ENCODE results near the gene TLR5. TPM values are rescaled to one million over a fixed set of nuclear protein-coding genes. Genes with fewer than 3 reads are reported as not detected.

TLR5 gene
- polyA plus RNA-seq, 2 donors: 3.5 to 4.7 TPM

DNA sequence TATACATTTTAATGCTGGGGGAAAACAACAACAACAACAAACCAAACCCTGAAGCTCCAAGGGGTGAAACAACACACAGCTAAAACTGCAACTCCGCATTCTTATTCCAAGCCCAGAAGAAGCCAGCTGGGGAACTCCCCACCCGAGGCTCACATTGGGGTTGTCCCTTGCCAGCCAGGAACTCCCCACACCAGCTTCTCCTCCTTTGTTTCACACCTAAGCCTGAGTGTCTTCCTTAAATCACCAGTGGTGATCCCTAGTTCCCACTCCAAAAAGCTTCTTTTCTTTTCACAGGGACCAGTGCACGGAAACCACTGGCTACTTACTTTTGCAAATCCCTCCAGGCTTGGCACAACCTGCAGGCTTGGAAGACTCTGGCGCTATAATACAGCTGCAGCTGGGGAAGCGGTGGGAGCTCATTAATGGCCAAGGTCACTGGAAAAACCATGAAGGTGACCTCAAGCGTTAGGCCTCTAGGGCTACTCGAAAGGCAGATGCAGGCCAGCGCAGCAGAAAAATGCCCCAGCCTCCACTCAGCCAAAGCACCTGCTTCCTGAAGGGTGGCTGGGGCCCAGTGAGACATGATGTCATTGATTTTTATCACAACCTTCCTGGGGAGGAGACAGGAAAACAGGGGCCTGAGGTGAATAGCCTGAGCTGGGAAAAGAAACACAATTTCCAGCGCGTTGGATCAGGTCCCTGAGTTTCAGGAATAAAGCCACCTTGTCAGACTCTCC lies 40.1 kb downstream of the TLR5 start:
- Histone ChIP-seq H3K4me1 (ENCODE audit: control insufficient read depth in 2 of 2, insufficient read depth in 2 of 2, low read length in 1 of 2) (peaks cover 0 to 2% of the 10 kb centered on the region in 2 donors), H3K27ac (ENCODE audit: low read depth in 2 of 2, low read length in 1 of 2) (no peak overlapping the region), H3K4me3 (ENCODE audit: low read depth in 1 of 2, low read length in 2 of 2) (no peak overlapping the region), H3K36me3 (ENCODE audit: control insufficient read depth in 2 of 2, insufficient read depth in 2 of 2, low read length in 1 of 2) (no peaks in the 10 kb centered on the region), H3K27me3 (ENCODE audit: control insufficient read depth in 1 of 2, insufficient read depth in 2 of 2, low read length in 2 of 2) (no peaks in the 10 kb centered on the region), H3K9me3 (ENCODE audit: control insufficient read depth in 2 of 2, insufficient read depth in 1 of 2, low read depth in 1 of 2, low read length in 1 of 2) (no peaks in the 10 kb centered on the region)
- WGBS, 2 donors: 46 to 49% methylated on average over 10 of the region's 10 CpGs

DNA sequence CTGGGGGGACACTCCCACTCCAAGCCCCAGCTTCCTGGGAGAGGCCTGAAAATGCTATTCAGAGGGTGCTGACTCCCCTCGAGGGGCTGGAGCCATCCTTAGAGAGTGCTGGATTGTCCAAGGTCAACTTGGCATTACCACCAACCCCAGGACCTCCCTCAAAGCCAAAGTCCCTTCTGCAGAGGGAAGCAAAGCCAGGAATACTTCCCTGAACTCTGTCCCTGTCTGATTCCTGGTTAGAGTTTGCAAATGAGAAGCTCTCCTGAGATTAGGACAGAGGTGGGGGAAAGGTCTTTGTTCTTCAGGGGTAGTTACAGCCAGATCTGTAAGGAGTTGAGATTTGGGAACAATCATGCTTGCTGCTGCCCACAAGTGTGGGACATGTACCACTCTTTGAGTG lies 45.3 kb downstream of the TLR5 start:
- Histone ChIP-seq H3K27ac (ENCODE audit: low read depth in 2 of 2, low read length in 1 of 2) (no peak overlapping the region), H3K4me3 (ENCODE audit: low read depth in 1 of 2, low read length in 2 of 2) (no peak overlapping the region), H3K4me1 (ENCODE audit: control insufficient read depth in 2 of 2, insufficient read depth in 2 of 2, low read length in 1 of 2) (no peaks in the 10 kb centered on the region), H3K27me3 (ENCODE audit: control insufficient read depth in 1 of 2, insufficient read depth in 2 of 2, low read length in 2 of 2) (no peaks in the 10 kb centered on the region), H3K9me3 (ENCODE audit: control insufficient read depth in 2 of 2, insufficient read depth in 1 of 2, low read depth in 1 of 2, low read length in 1 of 2) (no peaks in the 10 kb centered on the region), H3K36me3 (ENCODE audit: control insufficient read depth in 2 of 2, insufficient read depth in 2 of 2, low read length in 1 of 2) (no peaks in the 10 kb centered on the region)
- 55 to 71% methylated on average over 1 of the region's 1 CpG for WGBS, 2 donors

DNA sequence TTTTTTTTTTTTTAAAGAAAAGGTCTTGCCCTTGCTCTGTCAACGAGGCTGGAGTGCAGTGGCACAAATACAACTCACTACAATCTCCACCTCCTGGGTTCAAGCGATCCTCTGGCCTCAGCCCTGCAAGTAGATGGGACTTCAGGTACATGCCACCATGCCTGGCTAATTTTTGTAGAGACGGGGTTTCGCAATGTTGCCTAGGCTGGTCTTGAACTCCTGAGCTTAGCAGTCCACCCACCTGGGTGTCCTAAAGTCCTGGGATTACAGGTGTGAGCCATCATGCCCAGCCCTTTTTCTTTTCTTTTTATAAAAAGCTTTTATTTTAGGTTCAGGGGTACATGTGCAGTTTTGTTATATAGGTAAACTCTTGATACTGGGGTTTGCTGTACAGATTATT lies 47.2 kb downstream of the TLR5 start:
- no peaks in the 10 kb centered on the region for H3K9me3 ChIP-seq (ENCODE audit: control insufficient read depth in 2 of 2, insufficient read depth in 1 of 2, low read depth in 1 of 2, low read length in 1 of 2)
- no peaks in the 10 kb centered on the region for H3K27me3 ChIP-seq (ENCODE audit: control insufficient read depth in 1 of 2, insufficient read depth in 2 of 2, low read length in 2 of 2)
- H3K4me3 ChIP-seq (ENCODE audit: low read depth in 1 of 2, low read length in 2 of 2): no peak overlapping the region
- no peak overlapping the region for H3K27ac ChIP-seq (ENCODE audit: low read depth in 2 of 2, low read length in 1 of 2)
- no peaks in the 10 kb centered on the region for H3K36me3 ChIP-seq (ENCODE audit: control insufficient read depth in 2 of 2, insufficient read depth in 2 of 2, low read length in 1 of 2)
- no peaks in the 10 kb centered on the region for H3K4me1 ChIP-seq (ENCODE audit: control insufficient read depth in 2 of 2, insufficient read depth in 2 of 2, low read length in 1 of 2)
- WGBS, 2 donors: 83 to 88% methylated on average over 4 of the region's 4 CpGs

DNA sequence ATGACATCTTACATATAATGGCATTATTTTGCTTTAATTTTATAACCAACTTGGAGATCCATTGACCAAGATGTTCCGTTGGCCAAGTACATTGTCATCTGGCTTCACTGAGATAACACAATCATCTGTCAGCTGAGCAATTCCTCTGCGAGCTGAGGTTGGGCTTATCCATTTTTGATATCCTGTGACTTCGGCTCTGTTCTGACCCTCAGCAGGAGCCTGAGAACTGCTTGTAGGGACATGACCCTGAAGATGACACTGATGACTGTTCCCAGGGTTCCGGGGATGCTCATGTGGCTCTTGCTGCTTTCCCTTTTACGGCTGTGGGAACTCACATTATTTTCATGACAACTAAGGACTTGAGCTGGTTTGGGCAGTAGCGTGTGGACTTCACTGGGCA lies 51.2 kb downstream of the TLR5 start:
- no peaks in the 10 kb centered on the region for H3K4me1 ChIP-seq (ENCODE audit: control insufficient read depth in 2 of 2, insufficient read depth in 2 of 2, low read length in 1 of 2)
- H3K4me3 ChIP-seq (ENCODE audit: low read depth in 1 of 2, low read length in 2 of 2): no peak overlapping the region
- no peaks in the 10 kb centered on the region for H3K36me3 ChIP-seq (ENCODE audit: control insufficient read depth in 2 of 2, insufficient read depth in 2 of 2, low read length in 1 of 2)
- WGBS, 2 donors: 82 to 84% methylated on average over 6 of the region's 6 CpGs
- no peaks in the 10 kb centered on the region for H3K9me3 ChIP-seq (ENCODE audit: control insufficient read depth in 2 of 2, insufficient read depth in 1 of 2, low read depth in 1 of 2, low read length in 1 of 2)
- no peak overlapping the region for H3K27ac ChIP-seq (ENCODE audit: low read depth in 2 of 2, low read length in 1 of 2)
- H3K27me3 ChIP-seq (ENCODE audit: control insufficient read depth in 1 of 2, insufficient read depth in 2 of 2, low read length in 2 of 2): no peaks in the 10 kb centered on the region

DNA sequence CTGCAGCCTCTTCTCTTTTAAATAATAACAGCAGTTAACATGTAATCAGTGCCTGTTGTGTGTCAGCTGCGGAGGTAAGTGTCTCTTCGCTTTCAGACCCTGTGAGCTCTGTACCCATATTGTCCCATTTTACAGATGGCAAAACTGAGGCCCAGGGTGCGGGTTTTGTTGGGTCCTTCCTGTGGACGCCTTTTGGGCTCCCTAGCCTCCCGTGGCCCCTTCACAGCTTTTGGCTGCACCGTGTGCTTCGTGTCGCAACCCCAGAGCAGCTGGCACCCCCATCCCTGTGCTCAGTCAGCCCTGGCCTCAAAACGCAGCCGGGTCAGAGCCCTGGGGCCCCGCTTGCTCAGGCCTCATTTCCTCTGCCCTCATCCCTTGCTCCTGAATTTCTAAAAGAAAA lies 53.8 kb downstream of the TLR5 start:
- no peaks in the 10 kb centered on the region for H3K36me3 ChIP-seq (ENCODE audit: control insufficient read depth in 2 of 2, insufficient read depth in 2 of 2, low read length in 1 of 2)
- H3K27me3 ChIP-seq (ENCODE audit: control insufficient read depth in 1 of 2, insufficient read depth in 2 of 2, low read length in 2 of 2): no peaks in the 10 kb centered on the region
- H3K27ac ChIP-seq (ENCODE audit: low read depth in 2 of 2, low read length in 1 of 2): no peak overlapping the region
- no peaks in the 10 kb centered on the region for H3K9me3 ChIP-seq (ENCODE audit: control insufficient read depth in 2 of 2, insufficient read depth in 1 of 2, low read depth in 1 of 2, low read length in 1 of 2)
- 87 to 89% methylated on average over 11 of the region's 11 CpGs for WGBS, 2 donors
- no peaks in the 10 kb centered on the region for H3K4me1 ChIP-seq (ENCODE audit: control insufficient read depth in 2 of 2, insufficient read depth in 2 of 2, low read length in 1 of 2)
- H3K4me3 ChIP-seq (ENCODE audit: low read depth in 1 of 2, low read length in 2 of 2): no peak overlapping the region

DNA sequence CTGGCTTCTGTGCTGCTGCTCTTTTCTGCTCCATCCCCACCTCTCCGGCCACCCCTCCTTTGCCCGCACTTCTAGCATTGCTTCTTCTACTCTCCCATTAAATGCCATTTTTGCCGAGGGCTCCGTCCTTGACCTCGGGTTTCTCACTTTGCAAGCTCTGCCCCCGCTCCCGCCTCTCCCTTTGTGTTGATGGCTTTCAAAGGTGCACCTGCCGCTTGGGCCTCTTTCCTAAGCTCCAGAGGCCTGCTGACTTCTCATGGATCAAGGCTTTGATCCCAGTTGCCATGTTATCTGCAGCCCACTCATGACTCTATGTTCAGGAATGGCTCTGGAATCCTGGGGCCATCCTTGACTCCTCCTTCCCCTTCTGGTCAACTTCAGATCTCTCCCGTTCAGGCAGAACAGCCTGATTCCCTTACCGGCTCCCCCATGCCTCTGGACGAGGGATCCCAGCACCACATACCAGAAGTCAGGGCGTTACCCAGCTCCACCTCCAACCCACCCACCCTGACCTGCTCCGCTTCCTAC lies 54.3 kb downstream of the TLR5 start:
- Histone ChIP-seq H3K27me3 (ENCODE audit: control insufficient read depth in 1 of 2, insufficient read depth in 2 of 2, low read length in 2 of 2) (no peaks in the 10 kb centered on the region), H3K36me3 (ENCODE audit: control insufficient read depth in 2 of 2, insufficient read depth in 2 of 2, low read length in 1 of 2) (no peaks in the 10 kb centered on the region), H3K9me3 (ENCODE audit: control insufficient read depth in 2 of 2, insufficient read depth in 1 of 2, low read depth in 1 of 2, low read length in 1 of 2) (no peaks in the 10 kb centered on the region), H3K4me1 (ENCODE audit: control insufficient read depth in 2 of 2, insufficient read depth in 2 of 2, low read length in 1 of 2) (peaks cover 0 to 2% of the 10 kb centered on the region in 2 donors), H3K4me3 (ENCODE audit: low read depth in 1 of 2, low read length in 2 of 2) (no peak overlapping the region), H3K27ac (ENCODE audit: low read depth in 2 of 2, low read length in 1 of 2) (no peak overlapping the region)
- 90 to 91% methylated on average over 13 of the region's 13 CpGs for WGBS, 2 donors

DNA sequence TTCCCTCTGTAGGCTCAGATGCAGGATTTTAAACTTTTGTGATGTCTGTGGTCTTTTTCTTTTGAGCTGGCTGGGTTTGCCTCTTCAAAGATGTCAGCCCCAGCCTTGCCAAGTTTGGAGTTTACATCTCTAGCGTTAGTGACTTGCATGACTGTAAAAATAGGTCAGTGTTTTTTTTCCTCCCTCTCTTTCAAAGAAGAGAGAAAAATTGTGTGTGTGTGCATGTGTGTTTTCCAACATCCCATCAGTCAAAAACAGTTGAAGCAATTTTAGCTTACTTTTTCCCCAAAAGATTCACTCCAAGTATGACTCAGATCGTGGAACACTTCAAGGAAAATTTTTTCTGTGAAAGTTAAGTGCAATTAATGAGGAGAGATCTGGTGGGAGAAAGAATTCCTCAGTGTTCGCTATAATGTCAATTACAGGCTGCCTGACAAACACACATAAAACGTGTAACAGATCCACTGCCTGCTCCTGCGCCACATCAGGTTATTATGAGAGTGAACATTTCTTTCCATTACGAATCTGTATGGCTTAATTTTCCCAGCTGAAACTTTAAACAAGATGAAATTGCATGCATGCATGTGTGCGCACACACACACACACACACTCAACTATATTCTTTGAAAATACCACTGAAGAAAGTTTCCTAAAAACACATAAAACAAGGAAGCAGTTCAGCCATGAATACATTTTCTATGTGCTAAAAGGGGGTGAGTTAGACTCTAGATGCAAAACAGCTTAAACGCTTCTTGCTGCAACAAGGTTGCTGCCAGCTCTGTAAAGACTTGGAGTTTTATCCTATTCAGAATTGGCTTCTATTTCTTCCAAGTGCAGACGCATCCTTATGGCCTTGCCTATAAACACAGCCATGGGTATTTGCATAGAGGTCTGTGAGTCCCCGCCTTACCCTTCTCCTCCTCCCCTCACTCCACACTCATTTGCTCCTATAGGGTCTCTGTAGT lies 55.5 kb downstream of the TLR5 start:
- H3K4me3 ChIP-seq (ENCODE audit: low read depth in 1 of 2, low read length in 2 of 2): no peak overlapping the region
- H3K27ac ChIP-seq (ENCODE audit: low read depth in 2 of 2, low read length in 1 of 2): no peak overlapping the region
- 57% methylated on average over 10 of the region's 10 CpGs for WGBS, 2 donors
- no peaks in the 10 kb centered on the region for H3K9me3 ChIP-seq (ENCODE audit: control insufficient read depth in 2 of 2, insufficient read depth in 1 of 2, low read depth in 1 of 2, low read length in 1 of 2)
- no peaks in the 10 kb centered on the region for H3K27me3 ChIP-seq (ENCODE audit: control insufficient read depth in 1 of 2, insufficient read depth in 2 of 2, low read length in 2 of 2)
- peaks cover 0 to 2% of the 10 kb centered on the region in 2 donors for H3K4me1 ChIP-seq (ENCODE audit: control insufficient read depth in 2 of 2, insufficient read depth in 2 of 2, low read length in 1 of 2)
- no peaks in the 10 kb centered on the region for H3K36me3 ChIP-seq (ENCODE audit: control insufficient read depth in 2 of 2, insufficient read depth in 2 of 2, low read length in 1 of 2)

DNA sequence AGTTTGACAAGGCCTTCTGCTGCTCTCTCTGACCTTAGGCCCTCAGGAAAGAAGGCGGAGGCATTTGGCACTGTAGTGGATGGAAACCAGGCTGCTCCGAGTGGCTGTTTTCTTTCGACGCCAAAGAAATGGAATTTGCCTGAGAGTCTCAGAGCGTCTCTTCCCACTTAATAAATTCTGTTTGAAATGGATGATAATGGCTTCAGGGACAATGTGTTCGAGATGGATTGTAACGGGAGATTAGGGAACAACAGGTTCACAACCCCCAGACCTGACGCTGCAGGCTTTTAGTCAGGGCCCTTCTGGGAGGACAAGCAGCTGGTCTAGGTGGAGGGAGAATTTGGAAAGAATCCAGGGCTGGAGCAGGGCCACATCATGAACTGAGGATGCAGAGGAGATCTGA lies 58.6 kb downstream of the TLR5 start:
- H3K9me3 ChIP-seq (ENCODE audit: control insufficient read depth in 2 of 2, insufficient read depth in 1 of 2, low read depth in 1 of 2, low read length in 1 of 2): no peaks in the 10 kb centered on the region
- no peaks in the 10 kb centered on the region for H3K36me3 ChIP-seq (ENCODE audit: control insufficient read depth in 2 of 2, insufficient read depth in 2 of 2, low read length in 1 of 2)
- H3K27ac ChIP-seq (ENCODE audit: low read depth in 2 of 2, low read length in 1 of 2): no peak overlapping the region
- 63 to 76% methylated on average over 8 of the region's 8 CpGs for WGBS, 2 donors
- H3K4me3 ChIP-seq (ENCODE audit: low read depth in 1 of 2, low read length in 2 of 2): no peak overlapping the region
- no peaks in the 10 kb centered on the region for H3K27me3 ChIP-seq (ENCODE audit: control insufficient read depth in 1 of 2, insufficient read depth in 2 of 2, low read length in 2 of 2)
- peaks cover 0 to 2% of the 10 kb centered on the region in 2 donors for H3K4me1 ChIP-seq (ENCODE audit: control insufficient read depth in 2 of 2, insufficient read depth in 2 of 2, low read length in 1 of 2)

DNA sequence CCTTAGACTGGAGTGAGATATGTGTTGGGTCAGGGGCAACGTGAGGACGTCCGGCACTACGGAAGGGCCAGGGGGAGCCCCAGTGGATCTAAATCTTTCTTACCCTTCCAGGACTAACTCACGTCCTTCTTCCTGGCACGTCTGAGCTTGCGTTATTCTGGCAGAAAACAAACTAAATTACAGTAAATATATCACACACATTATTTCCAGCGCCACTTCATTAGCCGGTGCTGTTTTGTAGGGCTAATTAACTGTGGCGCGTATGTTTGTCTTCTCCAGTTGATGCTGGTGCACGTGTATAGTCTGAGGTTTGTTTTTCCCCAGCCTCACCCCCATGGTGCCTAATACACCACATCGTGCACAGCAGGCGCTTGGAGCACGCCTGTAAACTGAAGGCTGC lies 59.2 kb downstream of the TLR5 start:
- H3K27me3 ChIP-seq (ENCODE audit: control insufficient read depth in 1 of 2, insufficient read depth in 2 of 2, low read length in 2 of 2): no peaks in the 10 kb centered on the region
- H3K36me3 ChIP-seq (ENCODE audit: control insufficient read depth in 2 of 2, insufficient read depth in 2 of 2, low read length in 1 of 2): no peaks in the 10 kb centered on the region
- WGBS, 2 donors: 87 to 89% methylated on average over 15 of the region's 15 CpGs
- no peak overlapping the region for H3K27ac ChIP-seq (ENCODE audit: low read depth in 2 of 2, low read length in 1 of 2)
- no peak overlapping the region for H3K4me3 ChIP-seq (ENCODE audit: low read depth in 1 of 2, low read length in 2 of 2)
- H3K4me1 ChIP-seq (ENCODE audit: control insufficient read depth in 2 of 2, insufficient read depth in 2 of 2, low read length in 1 of 2): peaks cover 0 to 2% of the 10 kb centered on the region in 2 donors
- no peaks in the 10 kb centered on the region for H3K9me3 ChIP-seq (ENCODE audit: control insufficient read depth in 2 of 2, insufficient read depth in 1 of 2, low read depth in 1 of 2, low read length in 1 of 2)

Measured in esophagus (tissue), 2 donors.